Activated CD4-positive, alpha-beta T cell treated with anti-CD3 and anti-CD28 coated beads, Interleukin-2, amount 50 U/mL, for 16 hours (primary cell): ENCODE results near the gene PALMD.

Experiments
- DNase-seq: peaks from one replicate; pipeline ENCODE4 v3.0.0-alpha.2; 2020

PALMD gene, protein sequence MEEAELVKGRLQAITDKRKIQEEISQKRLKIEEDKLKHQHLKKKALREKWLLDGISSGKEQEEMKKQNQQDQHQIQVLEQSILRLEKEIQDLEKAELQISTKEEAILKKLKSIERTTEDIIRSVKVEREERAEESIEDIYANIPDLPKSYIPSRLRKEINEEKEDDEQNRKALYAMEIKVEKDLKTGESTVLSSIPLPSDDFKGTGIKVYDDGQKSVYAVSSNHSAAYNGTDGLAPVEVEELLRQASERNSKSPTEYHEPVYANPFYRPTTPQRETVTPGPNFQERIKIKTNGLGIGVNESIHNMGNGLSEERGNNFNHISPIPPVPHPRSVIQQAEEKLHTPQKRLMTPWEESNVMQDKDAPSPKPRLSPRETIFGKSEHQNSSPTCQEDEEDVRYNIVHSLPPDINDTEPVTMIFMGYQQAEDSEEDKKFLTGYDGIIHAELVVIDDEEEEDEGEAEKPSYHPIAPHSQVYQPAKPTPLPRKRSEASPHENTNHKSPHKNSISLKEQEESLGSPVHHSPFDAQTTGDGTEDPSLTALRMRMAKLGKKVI

GRCh38 chr1:99645699-99646531, at the start of gene PALMD:
PALMD (plus strand) TSS chr1:99646113; CDS start chr1:99646318, 205 bp downstream.
- DNase-seq: no peak

DNA sequence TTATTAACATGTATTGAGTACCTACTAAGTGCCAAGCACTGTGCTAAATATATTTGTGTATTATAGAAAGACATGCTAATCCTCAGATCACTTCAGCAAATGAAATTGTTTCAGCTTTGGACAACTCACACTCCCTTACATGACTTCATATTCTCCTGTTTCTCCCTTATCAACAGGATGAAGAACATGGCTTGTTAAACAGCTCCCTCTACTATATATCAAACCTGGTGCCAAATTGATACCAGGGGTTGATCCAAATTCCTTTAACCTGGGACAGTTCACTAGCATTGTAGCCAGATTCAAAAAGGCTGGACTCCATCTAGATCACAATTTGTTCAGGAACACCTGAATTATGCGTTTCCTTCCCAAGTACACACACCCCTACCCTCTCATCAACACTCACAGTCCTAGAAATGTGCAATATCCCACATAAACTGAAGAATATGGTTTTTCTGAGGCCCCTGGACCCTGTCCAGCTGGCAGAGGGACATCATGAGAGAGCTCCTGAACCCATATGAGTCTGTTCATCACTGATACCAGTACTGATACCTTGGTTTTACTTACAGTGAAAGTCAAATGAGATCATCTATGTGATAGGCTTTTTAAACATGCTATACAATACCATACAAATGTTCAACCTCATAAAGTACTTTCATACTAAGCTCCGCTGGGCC, 47.0 kb upstream of the PALMD start:
- DNase-seq: no peak

GRCh38 chr1:99599678-99600175, 46.2 kb upstream of the PALMD start:
- DNase-seq: no peak

DNA sequence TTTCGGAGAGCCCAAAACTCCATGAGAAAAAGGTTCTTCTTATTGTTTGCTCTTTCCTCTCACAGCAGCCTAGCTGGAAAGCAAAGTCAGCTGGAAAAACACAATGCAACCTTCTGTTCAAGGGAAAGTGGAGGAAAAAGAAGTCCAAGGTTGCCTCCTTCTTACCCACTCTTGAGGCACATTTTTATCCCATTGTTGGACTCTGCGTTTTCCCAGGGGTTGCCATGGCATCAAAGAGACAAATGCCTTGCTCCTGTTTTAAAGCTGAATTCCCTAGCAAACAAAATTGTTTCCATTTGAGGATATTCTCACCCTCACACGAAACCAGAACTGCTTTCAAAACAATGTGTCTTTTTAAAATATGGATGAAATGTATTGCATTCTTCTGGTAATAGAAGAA, 45.1 kb upstream of the PALMD start:
- no peak for DNase-seq

- no peak for DNase-seq
Observed at GRCh38 chr1:99601208-99601607, 44.7 kb upstream of the PALMD start.

GRCh38 chr1:99601709-99602403, 44.1 kb upstream of the PALMD start:
- DNase-seq: no peak

GRCh38 chr1:99602404-99602969, 43.4 kb upstream of the PALMD start:
- DNase-seq: no peak

DNA sequence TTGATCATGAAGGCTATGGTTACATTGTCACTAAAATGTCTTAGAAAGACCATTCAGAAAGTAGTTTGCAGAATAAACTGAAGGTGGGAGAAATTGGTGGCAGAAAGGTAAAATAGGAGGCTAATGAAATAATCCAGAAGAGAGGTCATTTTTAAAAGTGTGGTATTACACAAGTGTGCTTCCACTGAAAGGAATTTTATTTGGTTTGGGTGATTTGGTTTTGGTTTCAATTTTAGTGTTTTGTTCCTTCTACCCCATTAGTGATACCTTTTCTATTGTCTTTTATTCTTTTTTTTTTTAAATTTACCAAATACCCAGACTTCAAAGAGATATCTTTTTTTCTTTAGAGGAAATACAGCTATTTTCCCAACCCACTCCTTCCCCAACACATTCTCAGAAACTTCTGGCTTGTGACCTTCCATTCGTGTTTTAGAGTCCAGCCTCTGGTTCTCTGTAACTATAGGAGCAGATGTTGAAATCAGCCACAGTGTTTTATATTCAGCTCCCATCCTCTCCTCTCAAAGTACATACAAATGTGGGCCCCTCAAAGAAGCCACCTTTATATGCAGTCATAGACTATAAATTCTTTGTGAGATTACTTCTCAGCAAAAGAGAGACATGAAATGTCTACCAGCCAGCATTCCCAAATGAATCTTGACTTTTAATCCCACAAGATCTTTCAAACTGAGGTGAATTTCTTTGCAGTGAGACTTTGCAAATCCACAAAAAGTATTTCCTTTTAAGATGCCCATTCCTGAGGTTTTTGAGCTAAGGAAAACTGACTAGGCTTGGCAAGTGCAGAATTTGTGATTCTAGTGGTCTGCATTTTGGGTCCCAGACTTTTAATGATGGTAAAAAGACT, 42.0 kb upstream of the PALMD start:
- DNase-seq: no peak

GRCh38 chr1:99606306-99606705, 39.6 kb upstream of the PALMD start:
- no peak for DNase-seq

DNA sequence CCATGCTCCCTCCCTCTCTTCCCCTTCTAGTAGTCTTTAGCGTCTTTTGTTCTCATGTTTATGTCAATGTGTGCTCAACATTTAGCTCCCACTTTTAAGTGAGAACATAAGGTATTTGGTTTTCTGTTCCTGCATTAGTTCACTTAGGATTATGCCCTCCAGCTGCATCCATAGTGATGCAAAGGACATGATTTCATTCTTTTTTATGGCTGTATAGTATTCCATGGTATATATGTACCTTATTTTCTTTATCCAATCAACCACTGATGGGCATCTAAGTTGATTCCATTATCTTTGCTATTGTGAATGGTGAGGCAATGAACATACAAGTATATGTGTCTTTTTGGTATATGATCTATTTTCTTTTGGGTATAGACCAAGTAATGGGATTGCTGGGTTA, 38.3 kb upstream of the PALMD start:
- DNase-seq: no peak

GRCh38 chr1:99608058-99608457, 37.9 kb upstream of the PALMD start:
- DNase-seq: no peak

DNA sequence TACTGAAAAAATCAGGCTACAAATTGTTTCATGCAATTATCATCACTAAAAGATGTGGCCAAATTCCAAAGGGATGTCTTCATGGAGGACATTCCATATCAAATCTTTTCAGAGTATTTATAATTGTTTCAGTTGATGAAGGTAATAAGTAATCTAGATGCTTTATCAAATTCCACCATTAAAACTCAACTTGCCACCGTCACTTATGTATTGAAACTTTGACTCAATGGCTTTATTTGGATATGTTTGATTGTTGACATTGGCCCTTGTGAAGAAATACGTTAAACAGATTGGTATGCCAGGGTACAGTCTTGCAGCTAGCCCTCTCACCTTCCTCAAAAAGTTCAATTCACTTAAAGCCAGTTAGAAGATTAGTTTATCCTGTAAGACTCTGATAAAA, 32.2 kb upstream of the PALMD start:
- DNase-seq: no peak

GRCh38 chr1:99614728-99615127, 31.2 kb upstream of the PALMD start:
- DNase-seq: no peak

- no peak for DNase-seq
Observed at GRCh38 chr1:99619583-99619982, 26.3 kb upstream of the PALMD start.

DNA sequence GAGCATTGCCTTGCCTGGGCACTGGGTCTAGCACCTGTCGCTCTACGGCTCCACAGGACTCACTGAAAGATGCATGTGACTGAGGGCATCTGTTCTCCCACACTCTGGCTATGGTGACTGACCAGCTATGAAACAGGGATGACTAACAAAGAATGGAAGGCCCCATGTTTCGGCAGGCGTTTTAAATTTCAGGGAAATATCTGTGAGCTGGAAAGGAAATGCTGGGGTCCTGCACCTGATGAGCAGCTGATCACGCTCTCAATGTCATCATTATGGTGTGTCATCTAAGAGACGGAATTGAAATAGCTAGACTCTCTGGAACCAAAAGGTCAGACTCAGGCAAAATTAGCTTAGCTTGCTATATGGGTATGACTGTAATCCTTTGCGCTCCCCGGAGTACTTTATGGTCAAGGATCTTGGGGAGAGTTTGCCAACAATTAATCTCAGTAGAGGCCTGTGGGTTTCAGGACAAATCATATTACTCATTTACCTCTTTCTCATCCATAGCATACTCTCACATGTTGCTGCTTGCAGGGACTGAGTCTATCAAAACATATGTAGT, 24.5 kb upstream of the PALMD start:
- DNase-seq: no peak

DNA sequence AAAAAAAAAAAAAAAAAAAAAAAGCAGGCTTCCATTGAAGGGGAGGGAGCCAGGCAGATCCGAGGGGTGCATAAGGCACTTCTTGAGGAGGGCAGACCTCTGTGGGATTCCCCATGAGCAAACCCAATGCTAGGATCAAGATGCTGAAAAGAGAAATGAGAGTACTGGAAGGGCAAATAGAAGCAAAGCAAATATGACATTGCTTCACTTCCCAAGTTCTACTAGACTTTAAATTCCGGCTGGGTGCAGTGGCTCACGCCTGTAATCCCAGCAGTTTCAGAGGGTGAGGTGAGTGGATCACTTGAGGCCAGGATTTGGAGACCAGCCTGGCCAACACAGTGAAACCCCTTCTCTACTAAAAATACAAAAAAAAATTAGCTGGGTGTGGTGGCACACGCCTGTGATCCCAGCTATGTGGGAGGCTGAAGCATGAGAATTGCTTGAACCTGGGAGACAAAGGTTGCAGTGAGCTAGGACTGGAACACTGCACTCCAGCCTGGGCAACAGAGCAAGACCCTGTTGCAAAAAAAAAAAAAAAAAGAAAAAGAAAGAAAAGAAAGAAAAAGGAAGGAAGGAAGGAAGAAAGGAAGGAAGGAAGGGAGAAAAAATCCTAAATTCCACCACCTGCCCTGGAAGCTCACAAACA, 23.1 kb upstream of the PALMD start:
- DNase-seq: no peak

DNA sequence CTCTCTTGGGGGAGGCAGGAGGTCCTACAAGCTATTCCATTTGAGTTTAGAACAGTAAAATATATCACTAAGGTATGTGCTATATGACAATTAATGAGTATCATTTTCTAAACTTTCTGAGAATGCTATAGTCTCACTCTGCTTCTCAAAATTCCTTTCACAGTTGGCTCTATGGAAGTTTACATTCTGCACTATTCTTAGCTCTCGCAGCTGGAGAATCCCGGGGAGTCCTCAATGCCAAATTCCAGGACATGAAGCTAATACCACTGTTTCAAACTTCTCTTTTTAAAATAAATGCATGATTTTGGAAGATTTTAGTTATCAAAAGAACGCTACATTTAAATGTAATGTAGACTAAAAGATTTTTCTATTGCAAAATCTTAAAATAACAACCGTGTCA, 22.4 kb upstream of the PALMD start:
- no peak for DNase-seq

- DNase-seq: no peak
Observed at GRCh38 chr1:99627615-99628014, 18.3 kb upstream of the PALMD start.

GRCh38 chr1:99629164-99629563, 16.7 kb upstream of the PALMD start:
- DNase-seq: no peak

- no peak for DNase-seq
Observed at GRCh38 chr1:99634971-99635624, 10.8 kb upstream of the PALMD start.
